NCI-H1105 treated with DMSO at 0.1 percent for 48 hours (cell line): Measurements from ENCODE around the gene SLC25A14.
"Not testable (repeated sequence)": the region's sequence is repeated elsewhere in the genome, so short reads cannot be mapped to it uniquely, and the experiment has no call there.

Experiments used
- DNase-seq: peaks from one replicate; lab custom pipeline; 2025; lab: John Stamatoyannopoulos, UW

SLC25A14 gene

GRCh38 chrX:130339408-130340222 lies at the start of gene SLC25A14:
Gene SLC25A14, plus strand, starts transcription at chrX:130339919. Its CDS starts 360 bp downstream, at chrX:130340279.
- DNase-seq, result peak; percentile 86

DNA sequence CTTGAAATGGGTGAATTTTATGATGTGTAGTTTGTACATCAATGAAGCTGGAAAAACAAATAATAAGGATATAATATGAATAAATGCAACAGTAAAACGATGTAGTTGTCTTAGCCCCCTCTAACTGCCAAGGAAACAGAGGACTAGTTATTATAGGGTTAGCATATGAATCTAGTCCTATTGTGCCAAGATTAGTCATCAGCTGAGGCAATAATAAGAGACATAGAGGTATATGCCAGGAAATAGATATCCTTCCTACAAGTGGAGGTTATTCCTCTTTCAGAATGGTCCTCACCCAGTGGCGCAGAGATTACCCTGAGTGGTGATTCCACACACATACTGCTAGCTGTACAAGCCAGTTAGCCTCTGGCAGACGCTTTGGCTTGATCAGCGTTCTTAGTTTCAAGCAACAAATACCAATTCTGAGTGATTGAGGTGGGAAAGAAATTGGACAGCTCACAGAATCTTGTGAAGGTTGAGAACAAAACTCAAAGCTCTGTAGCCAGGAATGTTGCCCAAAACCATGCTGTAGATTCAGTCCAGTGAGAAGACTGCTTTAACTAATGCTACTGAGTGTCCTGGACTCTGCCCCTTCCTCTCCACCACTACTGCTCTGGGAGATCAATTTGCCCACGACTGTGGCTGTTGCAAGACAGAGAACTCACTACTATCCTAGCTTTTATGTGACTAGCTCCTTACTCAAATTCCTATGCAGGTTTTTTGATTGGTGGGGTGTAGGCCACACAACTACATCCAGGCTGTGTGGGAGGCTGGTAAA lies 44.0 kb upstream of the SLC25A14 start:
- DNase-seq, result no peak

GRCh38 chrX:130296297-130296678 lies 43.4 kb upstream of the SLC25A14 start:
- no peak for DNase-seq

DNA sequence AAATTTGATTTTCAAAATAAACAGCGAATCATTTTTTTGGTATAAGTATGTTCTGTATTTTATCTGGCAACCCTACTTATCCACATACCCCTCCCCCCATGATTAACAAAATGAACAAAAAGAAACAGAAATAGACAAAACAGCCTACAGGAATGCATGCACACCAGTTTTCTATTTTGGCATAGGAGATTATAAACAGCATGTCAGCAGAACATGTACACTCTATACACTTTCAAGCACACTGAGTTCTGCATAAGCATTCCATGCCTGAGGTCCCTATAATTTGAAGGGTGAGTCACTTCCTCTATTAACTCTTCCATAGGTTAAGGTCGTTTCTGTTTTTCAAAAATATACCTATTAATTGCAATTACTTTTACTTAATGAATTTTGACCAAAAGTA lies 43.0 kb upstream of the SLC25A14 start:
- DNase-seq, result no peak

DNA sequence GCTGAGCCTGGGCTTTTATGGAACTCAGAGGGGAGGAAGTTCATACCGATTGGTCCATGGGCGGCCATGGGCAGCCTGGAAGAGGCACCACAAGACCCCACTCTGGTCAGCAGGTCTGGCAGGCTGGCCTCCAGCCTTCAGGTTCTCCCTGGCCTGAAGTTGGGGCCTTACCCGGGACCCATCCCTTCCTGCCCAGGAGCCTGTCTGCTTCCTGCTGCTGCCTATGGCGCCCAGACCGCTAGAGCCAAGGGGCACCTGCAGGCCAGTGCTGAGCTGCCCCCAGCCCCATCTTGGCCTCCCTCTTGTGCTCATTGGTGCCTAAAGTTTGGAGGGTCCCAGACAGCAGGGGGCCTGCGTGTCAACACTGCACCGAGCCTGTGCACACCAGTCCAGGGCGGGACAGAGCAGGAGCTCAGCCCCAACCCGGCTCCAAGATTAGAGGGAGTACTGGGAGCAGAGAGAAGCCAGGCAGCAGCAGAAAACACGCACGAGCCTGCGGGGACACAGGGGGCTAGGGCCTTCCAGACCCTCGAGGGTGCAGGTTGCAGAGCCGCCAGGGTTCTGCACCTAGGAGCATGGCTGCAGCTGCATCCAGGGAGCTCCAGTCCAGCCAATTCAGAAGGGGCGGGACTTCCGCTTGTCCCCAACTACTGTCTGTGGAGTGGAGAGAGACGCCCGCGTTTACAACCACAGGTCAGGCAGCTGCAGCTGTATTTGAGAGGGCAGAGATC lies 40.3 kb upstream of the SLC25A14 start:
- DNase-seq, result peak; percentile 73

DNA sequence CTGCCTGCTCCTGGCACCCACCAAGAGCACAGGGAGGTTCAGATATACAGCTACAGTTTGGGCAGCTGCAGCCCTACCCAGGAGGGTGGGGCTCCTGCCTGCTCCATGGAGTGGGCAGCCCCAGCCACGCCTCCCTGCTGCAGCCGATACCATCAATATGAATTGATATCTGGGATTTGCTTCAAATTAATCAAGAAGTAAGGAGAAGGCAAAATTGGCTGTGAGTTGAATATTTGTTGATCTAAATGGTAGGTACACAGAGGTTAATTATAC lies 39.8 kb upstream of the SLC25A14 start:
- no peak for DNase-seq

GRCh38 chrX:130301405-130301804 lies 38.3 kb upstream of the SLC25A14 start:
- no peak for DNase-seq

DNA sequence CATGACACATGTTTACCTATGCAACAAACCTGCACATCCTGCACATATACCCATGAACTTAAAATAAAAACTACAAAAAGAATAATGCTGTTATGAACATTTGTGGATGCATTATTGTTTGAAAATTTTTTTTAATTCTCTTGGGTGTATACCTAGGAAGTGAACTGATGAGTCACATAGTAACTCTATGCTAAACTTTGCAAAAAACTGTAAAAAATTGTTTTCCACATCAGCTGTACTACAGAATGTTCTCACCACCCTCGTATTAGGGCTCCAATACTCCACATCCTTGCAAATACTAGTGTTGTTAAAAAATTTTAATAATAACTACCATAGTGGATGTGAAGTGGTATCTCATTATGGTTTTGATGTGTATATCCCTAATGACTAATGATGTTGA lies 37.7 kb upstream of the SLC25A14 start:
- DNase-seq, result no peak

- no peak for DNase-seq
Measured at GRCh38 chrX:130304587-130305368, 34.9 kb upstream of the SLC25A14 start.

DNA sequence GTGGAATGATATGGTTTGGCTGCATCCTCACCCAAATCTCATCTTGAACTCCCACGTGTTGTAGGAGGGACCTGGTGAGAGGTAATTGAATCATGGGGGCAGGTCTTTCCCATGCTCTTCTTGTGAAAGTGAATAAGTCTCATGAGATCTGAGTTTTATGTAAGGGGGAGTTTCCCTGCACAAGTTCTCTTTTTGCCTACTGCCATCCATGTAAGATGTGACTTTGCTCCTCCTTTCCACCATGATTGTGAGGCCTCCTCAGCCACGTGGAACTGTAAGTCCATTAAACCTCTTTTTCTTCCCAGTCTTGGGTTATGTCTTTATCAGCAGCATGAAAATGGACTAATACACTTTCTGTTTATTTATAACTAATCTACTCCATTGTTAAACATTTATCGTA lies 19.8 kb upstream of the SLC25A14 start:
- not testable (repeated sequence) for DNase-seq

- DNase-seq, result no peak
Measured at GRCh38 chrX:130321550-130321949, 18.2 kb upstream of the SLC25A14 start.

DNA sequence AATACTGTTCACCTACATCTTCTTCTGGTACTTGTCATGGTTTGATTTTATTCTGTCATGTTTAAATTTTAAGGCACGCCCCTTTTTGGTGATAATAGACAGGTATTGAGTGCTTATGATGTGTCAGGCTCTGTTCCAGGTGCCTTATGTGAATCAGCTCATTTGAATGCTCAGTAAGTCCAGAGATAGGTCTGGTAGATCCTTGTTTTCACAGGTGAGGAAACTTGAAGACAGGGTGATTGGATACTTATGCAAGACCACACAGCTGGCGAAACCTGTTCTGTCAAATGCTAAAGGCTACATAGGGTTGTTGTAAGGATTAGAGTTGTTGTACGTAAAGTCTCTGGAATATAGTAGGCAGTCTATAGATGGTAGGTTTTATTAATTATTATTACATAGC lies 9.6 kb upstream of the SLC25A14 start:
- no peak for DNase-seq

- peak; percentile 43 for DNase-seq
Measured at GRCh38 chrX:130330706-130331105, 9.0 kb upstream of the SLC25A14 start.

- DNase-seq, result no peak
Measured at GRCh38 chrX:130336531-130336930, 3.2 kb upstream of the SLC25A14 start.

- not testable (repeated sequence) for DNase-seq
Measured at GRCh38 chrX:130338869-130339268, 850 bp upstream of the SLC25A14 start.

GRCh38 chrX:130340271-130340670 lies 552 bp downstream of the SLC25A14 start:
- no peak for DNase-seq

GRCh38 chrX:130343411-130343810 lies 3.7 kb downstream of the SLC25A14 start:
- DNase-seq, result no peak

DNA sequence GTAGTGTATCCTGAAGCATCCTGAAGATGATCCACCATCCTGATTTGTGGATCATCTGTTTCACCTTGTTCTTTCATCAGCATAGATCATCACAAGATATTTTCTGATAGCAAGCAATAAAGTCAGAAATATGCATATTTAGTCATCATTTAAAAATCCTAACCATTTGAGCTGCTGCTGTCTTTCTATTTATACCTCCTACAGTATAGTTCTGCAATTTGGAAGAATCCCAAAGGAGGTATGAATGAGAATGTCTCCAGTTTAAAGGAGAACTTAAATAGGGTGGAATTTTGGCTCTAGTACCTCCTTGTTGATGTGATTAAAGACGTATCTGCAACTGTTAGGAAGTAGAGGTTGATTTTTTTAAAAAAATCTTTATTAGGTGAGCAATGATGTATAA lies 7.6 kb downstream of the SLC25A14 start:
- no peak for DNase-seq

DNA sequence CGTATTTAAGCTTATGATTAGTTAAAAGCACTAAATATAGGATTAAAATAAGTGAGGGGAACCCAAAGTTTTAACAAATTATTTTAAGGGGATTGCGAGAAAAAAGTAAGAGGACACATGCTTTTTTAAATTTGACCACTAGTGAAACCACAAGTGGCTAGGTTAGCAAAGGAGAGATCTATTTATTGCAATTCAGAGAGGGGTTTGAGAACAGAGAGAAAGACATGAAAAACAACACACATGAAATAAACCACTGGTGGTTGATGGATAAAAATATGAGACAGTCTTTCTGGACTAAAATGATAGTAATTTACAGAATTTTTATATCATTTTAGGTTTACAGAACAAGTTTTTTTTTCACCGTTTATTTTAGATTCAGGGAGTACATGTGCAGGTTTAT lies 11.8 kb downstream of the SLC25A14 start:
- DNase-seq, result no peak

DNA sequence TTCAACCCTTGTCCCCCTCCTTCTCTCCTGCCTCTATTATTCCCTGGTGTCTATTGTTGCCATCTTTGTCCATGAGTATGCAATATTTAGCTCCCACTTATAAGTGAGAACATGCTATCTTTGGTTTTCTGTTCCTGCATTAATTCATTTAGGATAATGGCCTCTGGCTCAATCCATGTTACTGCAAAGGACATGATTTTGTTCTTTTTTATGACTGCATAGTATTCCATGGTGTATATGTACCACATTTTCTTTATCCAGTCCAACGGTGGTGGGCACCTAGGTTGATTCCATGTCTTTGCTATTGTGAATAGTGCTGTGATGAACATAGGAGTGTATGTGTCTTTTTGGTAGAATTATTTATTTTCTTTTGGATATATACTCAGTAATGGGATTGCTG lies 12.3 kb downstream of the SLC25A14 start:
- not testable (repeated sequence) for DNase-seq

GRCh38 chrX:130376077-130376476 lies 36.4 kb downstream of the SLC25A14 start:
- no peak for DNase-seq

- DNase-seq, result no peak
Measured at GRCh38 chrX:130378024-130378669, 38.4 kb downstream of the SLC25A14 start.
